AG04449 (cell line): ENCODE results near the gene MAPK8IP3.

Experiments used
- CTCF ChIA-PET: fragments of 350-600 bp; formaldehyde crosslinking; extraction: SDS; loops from one replicate; lab custom pipeline; 2021; ENCODE audit warnings: antibody characterized with exemption; lab: Yijun Ruan, JAX
- POLR2A ChIA-PET: fragments of 400-600, 350-600 bp; formaldehyde crosslinking; extraction: SDS; loops from one replicate; lab custom pipeline; 2020; ENCODE audit warnings: antibody characterized with exemption, inconsistent platforms; lab: Yijun Ruan, JAX
- DNase-seq: peaks from one replicate; pipeline ENCODE4 v3.0.0-alpha.2; 2010; ENCODE audit warnings: low read depth, low spot score
- H3K4me3 ChIP-seq: 2 replicates; pipeline ENCODE4 v1.5.1; 2011; ENCODE audit warnings: low read depth, mild to moderate bottlenecking, control low read depth, low read length
- TF ChIP-seq, protein P1 (sequence below): IDR thresholded peaks from one replicate; pipeline ENCODE4 v1.5.1; 2011; ENCODE audit warnings: mild to moderate bottlenecking, moderate library complexity, low read length, control low read depth, inconsistent platforms; ENCODE audit not compliant: insufficient read depth; ENCODE audit errors: missing control alignments

The MAPK8IP3 gene

DNA sequence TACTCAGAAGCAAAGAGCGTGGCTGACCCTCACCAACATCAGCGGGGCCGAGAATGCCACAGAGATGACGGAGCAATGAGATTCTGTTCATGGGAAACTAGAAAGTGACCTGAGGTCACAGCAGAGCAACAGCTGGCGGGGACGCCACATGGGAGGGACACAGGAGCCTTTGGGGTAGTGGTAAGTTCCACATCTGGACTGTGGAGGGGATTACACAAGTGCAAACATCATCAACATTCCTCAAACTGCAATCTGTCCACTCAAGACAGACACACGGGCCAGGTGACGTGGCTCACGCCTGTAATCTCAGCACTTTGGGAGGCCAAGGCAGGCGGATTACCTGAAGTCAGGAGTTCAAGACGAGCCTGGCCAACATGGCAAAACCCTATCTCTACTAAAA lies 109.5 kb downstream of the MAPK8IP3 start:
- DNase-seq: no peak
- ChIA-PET POLR2A (no interaction called here), CTCF (no interaction called here)
- TF ChIP-seq, protein P1, sequence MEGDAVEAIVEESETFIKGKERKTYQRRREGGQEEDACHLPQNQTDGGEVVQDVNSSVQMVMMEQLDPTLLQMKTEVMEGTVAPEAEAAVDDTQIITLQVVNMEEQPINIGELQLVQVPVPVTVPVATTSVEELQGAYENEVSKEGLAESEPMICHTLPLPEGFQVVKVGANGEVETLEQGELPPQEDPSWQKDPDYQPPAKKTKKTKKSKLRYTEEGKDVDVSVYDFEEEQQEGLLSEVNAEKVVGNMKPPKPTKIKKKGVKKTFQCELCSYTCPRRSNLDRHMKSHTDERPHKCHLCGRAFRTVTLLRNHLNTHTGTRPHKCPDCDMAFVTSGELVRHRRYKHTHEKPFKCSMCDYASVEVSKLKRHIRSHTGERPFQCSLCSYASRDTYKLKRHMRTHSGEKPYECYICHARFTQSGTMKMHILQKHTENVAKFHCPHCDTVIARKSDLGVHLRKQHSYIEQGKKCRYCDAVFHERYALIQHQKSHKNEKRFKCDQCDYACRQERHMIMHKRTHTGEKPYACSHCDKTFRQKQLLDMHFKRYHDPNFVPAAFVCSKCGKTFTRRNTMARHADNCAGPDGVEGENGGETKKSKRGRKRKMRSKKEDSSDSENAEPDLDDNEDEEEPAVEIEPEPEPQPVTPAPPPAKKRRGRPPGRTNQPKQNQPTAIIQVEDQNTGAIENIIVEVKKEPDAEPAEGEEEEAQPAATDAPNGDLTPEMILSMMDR: no peak
- no peak overlapping the region for H3K4me3 ChIP-seq

DNA sequence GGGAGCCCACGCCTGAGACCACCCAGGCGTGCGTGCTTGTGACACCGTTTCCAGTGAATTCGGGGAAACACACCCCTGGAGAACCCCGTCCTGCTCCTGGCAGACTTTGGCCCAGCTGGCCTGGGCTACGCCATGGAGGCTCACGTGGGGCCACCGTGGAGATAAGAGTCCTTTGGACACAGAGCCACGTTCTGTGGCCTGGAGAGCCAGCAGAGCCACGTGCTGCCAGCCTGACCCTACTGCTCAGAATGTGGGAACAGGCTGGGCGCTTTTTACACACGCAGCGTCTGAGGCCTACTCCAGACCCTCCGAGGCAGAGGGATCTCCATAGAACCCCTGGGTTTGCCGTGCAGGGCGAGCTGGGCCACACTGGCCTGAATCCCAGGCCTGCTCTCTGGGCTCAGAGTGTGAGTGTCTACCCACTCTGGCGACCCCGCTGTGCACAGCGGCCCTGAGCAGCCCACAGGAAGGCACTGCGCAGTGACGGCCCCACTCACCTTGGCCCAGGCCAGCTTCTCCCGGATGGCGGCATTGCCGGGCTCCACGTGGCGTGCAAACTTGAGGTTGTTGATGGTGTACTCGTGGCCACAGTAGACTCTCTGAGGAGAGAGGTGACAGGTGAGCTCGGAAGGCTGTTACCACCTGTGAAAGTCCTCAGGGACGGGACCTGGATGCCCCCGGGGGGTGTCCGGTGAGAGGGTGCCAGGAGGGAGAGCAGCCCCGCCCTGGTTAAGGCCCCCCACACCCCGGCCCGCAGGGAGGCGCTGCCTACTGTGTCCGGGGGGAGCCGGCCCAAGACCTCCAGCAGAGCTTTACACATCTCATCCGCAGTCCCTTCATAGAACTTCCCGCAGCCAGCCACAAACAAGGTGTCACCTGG lies 110.6 kb downstream of the MAPK8IP3 start:
- no peak for DNase-seq
- CTCF ChIA-PET: no interaction called here
- POLR2A ChIA-PET: no interaction called here
- no peak overlapping the region for H3K4me3 ChIP-seq
- TF ChIP-seq, protein P1: no peak

DNA sequence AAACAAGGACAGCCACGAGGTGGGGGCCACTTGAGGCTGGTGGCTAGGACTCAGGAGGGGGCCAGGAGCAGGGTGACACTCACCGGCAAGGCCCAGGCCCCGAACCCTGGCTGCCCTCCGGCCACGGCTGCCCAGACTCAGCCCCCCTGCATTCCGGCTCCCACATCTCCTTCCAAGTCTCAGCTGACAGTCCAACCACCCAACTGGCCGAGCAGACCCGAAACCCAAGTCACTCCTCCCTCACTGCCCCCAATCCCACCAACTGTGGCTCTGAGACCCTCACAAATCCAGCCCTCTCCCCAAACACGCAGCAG lies 111.2 kb downstream of the MAPK8IP3 start:
- DNase-seq: no peak
- ChIA-PET POLR2A (no interaction called here), CTCF (no interaction called here)
- H3K4me3 ChIP-seq: no peak overlapping the region
- TF ChIP-seq, protein P1: no peak

DNA sequence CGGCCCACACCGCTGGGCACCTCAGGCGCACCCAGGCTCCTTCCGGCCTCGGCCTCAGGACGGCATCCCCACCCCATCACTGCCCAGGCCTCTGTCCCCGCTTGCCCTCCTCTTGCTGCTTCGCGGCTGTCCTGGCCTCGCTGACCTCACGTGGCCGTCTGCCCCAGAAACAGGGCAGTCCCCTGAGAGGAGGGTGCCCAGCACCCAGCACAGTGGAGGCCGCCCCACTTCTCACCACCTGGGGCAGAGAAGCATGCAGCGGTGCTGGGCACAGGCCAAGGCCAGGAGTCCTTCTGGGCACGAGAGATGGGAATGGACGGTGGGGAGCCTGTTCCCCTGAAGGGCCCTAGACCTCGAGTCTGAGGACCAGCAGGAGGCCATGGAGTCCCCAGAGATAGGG lies 111.7 kb downstream of the MAPK8IP3 start:
- POLR2A ChIA-PET: no interaction called here
- no peak overlapping the region for H3K4me3 ChIP-seq
- DNase-seq: no peak
- TF ChIP-seq, protein P1: no peak
- CTCF ChIA-PET: no interaction called here

DNA sequence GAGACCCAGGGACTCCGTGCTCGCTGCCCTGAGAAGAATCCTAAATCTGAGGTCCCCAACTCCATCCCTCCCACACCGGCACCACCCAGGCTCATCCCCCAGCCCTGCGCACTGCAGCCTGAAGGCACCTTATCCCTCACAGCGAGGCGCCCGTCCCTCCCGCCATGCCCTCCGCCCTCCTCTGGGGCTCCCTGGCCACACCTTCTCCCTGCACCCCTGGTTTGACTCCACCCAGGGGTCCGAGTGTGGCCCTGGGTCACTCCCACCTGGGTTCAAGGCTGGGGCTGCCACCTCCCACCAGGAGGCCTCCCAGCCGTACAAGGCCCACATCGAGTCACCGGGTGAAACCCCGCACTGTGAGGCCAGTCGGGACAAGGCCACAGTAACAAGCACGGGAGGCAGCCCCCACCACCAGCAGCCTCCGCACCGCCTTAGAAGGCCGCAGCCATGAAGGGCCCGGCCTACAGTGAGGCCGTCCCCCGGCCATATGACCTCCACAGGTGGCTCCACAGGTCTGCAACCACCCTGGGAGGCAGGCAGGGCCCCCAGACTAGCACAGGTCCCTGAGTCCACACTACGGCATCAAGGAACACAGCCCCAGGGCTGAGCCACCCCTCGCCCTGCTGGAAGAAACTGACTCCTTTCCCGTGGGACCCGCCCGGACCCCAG lies 112.3 kb downstream of the MAPK8IP3 start:
- CTCF ChIA-PET: no interaction called here

More for the DNA sequence above, 112.3 kb downstream of the MAPK8IP3 start:
- POLR2A ChIA-PET: no interaction called here
- TF ChIP-seq, protein P1: no peak
- DNase-seq: no peak
- no peak overlapping the region for H3K4me3 ChIP-seq
